ENCODE data around the gene ZNF682.
"Not testable (repeated sequence)": the region's sequence is repeated elsewhere in the genome, so short reads cannot be mapped to it uniquely, and the experiment has no call there.

DNA sequence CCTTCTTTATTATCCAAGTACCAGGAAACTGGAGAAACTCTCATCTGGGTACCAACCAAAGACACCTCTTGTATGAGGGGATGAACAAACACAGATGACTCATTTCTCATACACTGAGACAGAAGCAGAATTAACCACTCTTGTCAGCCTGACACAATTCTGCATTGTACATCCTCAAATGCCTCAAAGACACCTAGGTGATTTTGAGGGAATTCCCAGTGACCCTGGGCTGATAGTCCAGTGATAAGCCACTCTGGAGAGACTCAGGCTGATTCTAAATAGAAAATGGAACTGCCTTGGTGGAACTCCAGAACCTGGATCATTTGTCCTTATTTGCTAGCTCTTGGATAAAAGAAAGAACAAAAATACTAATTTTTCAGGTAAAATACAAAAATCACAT lies 19.4 kb upstream of the ZNF682 start:
- not testable (repeated sequence) for TF ChIP-seq CTCF (conservative IDR thresholded peaks at IDR 0.05); EZH2 (IDR thresholded peaks at IDR 0.05; ENCODE audit: low read depth)
